NCI-H526 (cell line): Measurements from ENCODE around the gene DCUN1D2.
"Not testable (repeated sequence)": the region's sequence is repeated elsewhere in the genome, so short reads cannot be mapped to it uniquely, and the experiment has no call there.

Source experiments
- DNase-seq, 2 experiments: peaks; one replicate each; lab custom pipeline; 2025; lab: John Stamatoyannopoulos, UW

DCUN1D2 gene

GRCh38 chr13:113464476-113464875 lies 26.0 kb downstream of the DCUN1D2 start:
- DNase-seq = no peak

GRCh38 chr13:113461022-113461751 lies 29.3 kb downstream of the DCUN1D2 start:
- no peak for DNase-seq

- no peak for DNase-seq
Observed at GRCh38 chr13:113460599-113460998, 29.9 kb downstream of the DCUN1D2 start.

- no peak for DNase-seq
Observed at GRCh38 chr13:113460064-113460555, 30.4 kb downstream of the DCUN1D2 start.

GRCh38 chr13:113458253-113459065 lies 32.1 kb downstream of the DCUN1D2 start:
- peak in 1 of 2 experiments; percentile 24 for DNase-seq

GRCh38 chr13:113457510-113457909 lies 33.0 kb downstream of the DCUN1D2 start:
- peak in 1 of 2 experiments; percentile 20 for DNase-seq

GRCh38 chr13:113456116-113456702 lies 34.3 kb downstream of the DCUN1D2 start:
- no peak for DNase-seq

- DNase-seq = no peak
Observed at GRCh38 chr13:113455384-113455783, 35.1 kb downstream of the DCUN1D2 start.

- DNase-seq = no peak
Observed at GRCh38 chr13:113454936-113455335, 35.6 kb downstream of the DCUN1D2 start.

GRCh38 chr13:113452942-113453901 lies 37.3 kb downstream of the DCUN1D2 start, which contains the start of gene ADPRHL1:
Gene ADPRHL1, minus strand, starts transcription at chr13:113453488. Its CDS starts 51 bp downstream, at chr13:113453437.
- DNase-seq = no peak

GRCh38 chr13:113452466-113452865 lies 38.0 kb downstream of the DCUN1D2 start:
- no peak for DNase-seq

GRCh38 chr13:113451951-113452421 lies 38.5 kb downstream of the DCUN1D2 start:
- DNase-seq = no peak

GRCh38 chr13:113450861-113451620 lies 39.5 kb downstream of the DCUN1D2 start:
- peak; percentile 40 to 62 for DNase-seq

GRCh38 chr13:113450348-113450744 lies 40.2 kb downstream of the DCUN1D2 start:
- DNase-seq = not testable (repeated sequence)

GRCh38 chr13:113449693-113450347 lies 40.7 kb downstream of the DCUN1D2 start:
- DNase-seq = no peak

- peak; percentile 85 to 88 for DNase-seq
Observed at GRCh38 chr13:113448885-113449692, 41.4 kb downstream of the DCUN1D2 start.

- DNase-seq = no peak
Observed at GRCh38 chr13:113448545-113448884, 42.0 kb downstream of the DCUN1D2 start.

- no peak for DNase-seq
Observed at GRCh38 chr13:113447596-113447995, 42.9 kb downstream of the DCUN1D2 start.

- no peak for DNase-seq
Observed at GRCh38 chr13:113446488-113446854, 44.0 kb downstream of the DCUN1D2 start.
